ENCODE measurements around the gene CHRNB2. TPM values are rescaled to one million over a fixed set of nuclear protein-coding genes. Genes with fewer than 3 reads are reported as not detected.

Gene CHRNB2
- total RNA-seq, 1 donor from 2014 or later: 4.2 TPM

DNA sequence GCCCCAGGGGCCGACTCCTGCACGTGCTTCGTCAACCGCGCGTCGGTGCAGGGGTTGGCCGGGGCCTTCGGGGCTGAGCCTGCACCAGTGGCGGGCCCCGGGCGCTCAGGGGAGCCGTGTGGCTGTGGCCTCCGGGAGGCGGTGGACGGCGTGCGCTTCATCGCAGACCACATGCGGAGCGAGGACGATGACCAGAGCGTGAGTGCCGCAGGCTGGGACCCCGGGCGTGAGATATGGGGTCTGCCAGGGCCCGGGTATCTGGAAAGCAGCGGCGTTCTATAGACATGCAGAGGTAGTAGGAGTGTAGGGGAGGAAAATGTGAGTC lies 4.3 kb downstream of the CHRNB2 start:
- no peaks in the 10 kb centered on the region for H3K36me3 Mint-ChIP-seq
- no peak for DNase-seq (ENCODE audit: extremely low spot score, unreplicated experiment)
- no peaks in the 10 kb centered on the region for H3K9me3 Mint-ChIP-seq
- no peak overlapping the region for H3K27ac Mint-ChIP-seq
- no peak overlapping the region for H3K4me3 Mint-ChIP-seq
- peaks cover 24% of the 10 kb centered on the region for H3K4me1 Mint-ChIP-seq (ENCODE audit: unreplicated experiment)
- H3K27me3 Mint-ChIP-seq: peaks cover 37% of the 10 kb centered on the region
- TF ChIP-seq, protein P1, sequence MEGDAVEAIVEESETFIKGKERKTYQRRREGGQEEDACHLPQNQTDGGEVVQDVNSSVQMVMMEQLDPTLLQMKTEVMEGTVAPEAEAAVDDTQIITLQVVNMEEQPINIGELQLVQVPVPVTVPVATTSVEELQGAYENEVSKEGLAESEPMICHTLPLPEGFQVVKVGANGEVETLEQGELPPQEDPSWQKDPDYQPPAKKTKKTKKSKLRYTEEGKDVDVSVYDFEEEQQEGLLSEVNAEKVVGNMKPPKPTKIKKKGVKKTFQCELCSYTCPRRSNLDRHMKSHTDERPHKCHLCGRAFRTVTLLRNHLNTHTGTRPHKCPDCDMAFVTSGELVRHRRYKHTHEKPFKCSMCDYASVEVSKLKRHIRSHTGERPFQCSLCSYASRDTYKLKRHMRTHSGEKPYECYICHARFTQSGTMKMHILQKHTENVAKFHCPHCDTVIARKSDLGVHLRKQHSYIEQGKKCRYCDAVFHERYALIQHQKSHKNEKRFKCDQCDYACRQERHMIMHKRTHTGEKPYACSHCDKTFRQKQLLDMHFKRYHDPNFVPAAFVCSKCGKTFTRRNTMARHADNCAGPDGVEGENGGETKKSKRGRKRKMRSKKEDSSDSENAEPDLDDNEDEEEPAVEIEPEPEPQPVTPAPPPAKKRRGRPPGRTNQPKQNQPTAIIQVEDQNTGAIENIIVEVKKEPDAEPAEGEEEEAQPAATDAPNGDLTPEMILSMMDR (conservative IDR thresholded peaks at IDR 0.05): no peak

DNA sequence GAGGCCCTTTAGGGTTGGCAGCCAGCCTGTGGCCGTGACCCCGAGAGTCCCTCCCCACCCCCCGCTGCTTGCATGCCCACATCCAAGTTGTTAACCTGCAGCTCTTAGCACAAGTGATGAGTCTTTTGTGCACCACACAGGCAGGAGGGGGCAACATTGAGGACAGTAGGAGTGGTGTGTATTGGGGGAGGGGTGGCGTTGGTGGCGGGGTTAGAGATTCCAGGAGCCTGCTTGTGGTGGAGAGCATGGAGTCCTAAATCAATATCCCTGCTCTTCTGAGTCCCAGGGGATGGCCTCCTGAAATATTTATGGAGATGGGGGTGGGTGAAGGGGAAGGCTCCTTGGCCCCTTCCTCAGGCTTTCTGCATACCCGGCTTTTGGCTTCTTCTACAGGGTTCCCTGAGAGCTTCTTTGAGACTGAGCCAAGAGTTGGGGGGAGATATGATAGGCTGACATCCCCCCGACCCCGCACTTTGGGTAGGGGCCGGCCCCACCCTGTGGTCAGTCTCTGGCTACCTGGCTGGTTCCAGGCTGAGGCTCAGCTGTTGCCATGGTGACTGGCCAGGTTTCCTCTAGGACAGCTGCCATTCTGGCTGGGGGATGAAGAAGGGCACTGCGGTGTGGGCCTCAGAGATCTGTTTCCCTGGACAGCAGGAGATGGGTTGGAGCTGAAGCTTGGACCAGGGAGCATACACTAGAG lies 5.0 kb downstream of the CHRNB2 start:
- DNase-seq (ENCODE audit: extremely low spot score, unreplicated experiment): no peak
- no peak overlapping the region for H3K27ac Mint-ChIP-seq
- peaks cover 31% of the 10 kb centered on the region for H3K27me3 Mint-ChIP-seq
- peaks cover 20% of the 10 kb centered on the region for H3K4me1 Mint-ChIP-seq (ENCODE audit: unreplicated experiment)
- no peaks in the 10 kb centered on the region for H3K36me3 Mint-ChIP-seq
- H3K4me3 Mint-ChIP-seq: no peak overlapping the region
- H3K9me3 Mint-ChIP-seq: no peaks in the 10 kb centered on the region
- TF ChIP-seq, protein P1 (conservative IDR thresholded peaks at IDR 0.05): no peak

DNA sequence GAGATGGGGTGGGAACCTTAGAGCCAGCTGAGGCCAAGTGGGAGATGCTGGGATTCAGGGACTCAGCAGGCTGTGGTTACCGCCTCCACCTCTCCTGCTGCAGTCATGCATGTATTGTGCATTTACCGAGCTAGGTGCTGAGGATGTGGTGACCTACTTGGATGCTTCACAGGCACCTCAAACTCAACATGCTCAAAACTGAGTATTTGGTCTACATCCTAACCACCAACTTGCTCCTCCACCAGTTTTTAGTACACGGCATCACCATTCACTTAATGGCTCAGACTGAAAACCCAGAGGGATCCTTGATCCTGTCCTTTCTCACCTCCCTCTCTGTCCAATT lies 5.6 kb downstream of the CHRNB2 start:
- TF ChIP-seq, protein P1 (conservative IDR thresholded peaks at IDR 0.05): no peak
- H3K4me3 Mint-ChIP-seq: no peak overlapping the region
- H3K27ac Mint-ChIP-seq: no peak overlapping the region
- DNase-seq (ENCODE audit: extremely low spot score, unreplicated experiment): no peak
- H3K9me3 Mint-ChIP-seq: no peaks in the 10 kb centered on the region
- peaks cover 27% of the 10 kb centered on the region for H3K27me3 Mint-ChIP-seq
- H3K4me1 Mint-ChIP-seq (ENCODE audit: unreplicated experiment): peaks cover 19% of the 10 kb centered on the region
- no peaks in the 10 kb centered on the region for H3K36me3 Mint-ChIP-seq

DNA sequence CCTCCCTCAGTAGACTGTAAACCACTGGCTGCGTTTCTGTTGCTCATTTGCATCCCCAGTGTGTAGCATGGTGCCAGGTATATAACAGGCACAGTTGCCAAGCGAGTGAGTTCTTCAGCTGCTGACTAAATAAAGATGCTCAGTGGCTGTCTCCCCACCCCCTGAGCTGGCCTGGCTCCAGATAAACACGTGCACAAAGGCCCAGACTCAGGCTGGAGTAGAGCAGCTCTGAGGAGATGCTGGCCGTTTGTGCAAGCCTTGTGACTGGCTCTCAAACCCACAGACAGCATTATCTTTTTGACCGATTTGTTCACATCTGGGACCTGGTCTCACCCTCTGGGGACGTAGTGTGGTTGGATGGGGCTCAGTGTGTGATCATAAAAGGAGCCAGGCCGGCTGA lies 7.1 kb downstream of the CHRNB2 start:
- H3K36me3 Mint-ChIP-seq: no peaks in the 10 kb centered on the region
- no peak overlapping the region for H3K4me3 Mint-ChIP-seq
- no peak for DNase-seq (ENCODE audit: extremely low spot score, unreplicated experiment)
- H3K27ac Mint-ChIP-seq: no peak overlapping the region
- peaks cover 19% of the 10 kb centered on the region for H3K4me1 Mint-ChIP-seq (ENCODE audit: unreplicated experiment)
- TF ChIP-seq, protein P1 (conservative IDR thresholded peaks at IDR 0.05): no peak
- peaks cover 14% of the 10 kb centered on the region for H3K27me3 Mint-ChIP-seq
- no peaks in the 10 kb centered on the region for H3K9me3 Mint-ChIP-seq

DNA sequence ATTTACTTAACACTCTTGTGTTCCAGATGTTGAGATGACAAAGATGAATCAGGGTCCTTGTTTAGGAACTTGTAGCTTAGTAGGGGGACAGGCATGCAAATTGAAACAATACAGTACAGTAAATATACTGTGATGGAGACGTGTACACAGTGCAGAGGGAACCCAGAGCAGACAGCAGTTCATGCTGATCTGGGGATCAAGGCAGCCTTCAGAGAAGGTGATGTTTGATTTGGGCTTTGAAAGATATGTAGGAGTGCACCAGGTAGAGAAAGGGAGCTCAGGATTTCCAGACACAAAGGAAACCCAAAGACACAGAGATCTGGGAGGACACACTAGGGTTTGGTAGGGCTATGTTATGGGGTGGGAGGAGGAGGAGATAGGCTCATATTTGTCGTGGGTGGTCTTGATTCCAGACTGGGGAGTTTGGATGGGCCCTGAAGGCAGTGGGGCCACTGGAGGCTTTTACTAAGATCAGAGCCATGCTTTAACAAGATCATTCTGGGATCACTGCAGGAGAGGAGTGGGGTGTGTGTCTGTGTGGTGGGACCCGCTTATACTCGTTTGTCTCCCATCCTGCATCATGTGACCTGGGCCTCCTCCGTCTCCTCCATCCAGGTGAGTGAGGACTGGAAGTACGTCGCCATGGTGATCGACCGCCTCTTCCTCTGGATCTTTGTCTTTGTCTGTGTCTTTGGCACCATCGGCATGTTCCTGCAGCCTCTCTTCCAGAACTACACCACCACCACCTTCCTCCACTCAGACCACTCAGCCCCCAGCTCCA lies 7.8 kb downstream of the CHRNB2 start:
- H3K4me3 Mint-ChIP-seq: no peak overlapping the region
- no peak overlapping the region for H3K27ac Mint-ChIP-seq
- DNase-seq (ENCODE audit: extremely low spot score, unreplicated experiment): no peak

More for the DNA sequence above, 7.8 kb downstream of the CHRNB2 start:
- TF ChIP-seq, protein P1 (conservative IDR thresholded peaks at IDR 0.05): no peak
- Mint-ChIP-seq H3K9me3 (no peaks in the 10 kb centered on the region), H3K27me3 (peaks cover 10% of the 10 kb centered on the region), H3K36me3 (no peaks in the 10 kb centered on the region), H3K4me1 (ENCODE audit: unreplicated experiment) (peaks cover 19% of the 10 kb centered on the region)
